GM03348 (cell line): ENCODE measurements around the gene GPR84.
A peak's percentile ranks its signal among the peaks of the same experiment; 100 is the strongest.

ENCODE experiments used
- DNase-seq: peaks from one replicate; pipeline ENCODE4 v3.0.0; 2012; ENCODE audit warnings: low spot score

The GPR84 gene

DNA sequence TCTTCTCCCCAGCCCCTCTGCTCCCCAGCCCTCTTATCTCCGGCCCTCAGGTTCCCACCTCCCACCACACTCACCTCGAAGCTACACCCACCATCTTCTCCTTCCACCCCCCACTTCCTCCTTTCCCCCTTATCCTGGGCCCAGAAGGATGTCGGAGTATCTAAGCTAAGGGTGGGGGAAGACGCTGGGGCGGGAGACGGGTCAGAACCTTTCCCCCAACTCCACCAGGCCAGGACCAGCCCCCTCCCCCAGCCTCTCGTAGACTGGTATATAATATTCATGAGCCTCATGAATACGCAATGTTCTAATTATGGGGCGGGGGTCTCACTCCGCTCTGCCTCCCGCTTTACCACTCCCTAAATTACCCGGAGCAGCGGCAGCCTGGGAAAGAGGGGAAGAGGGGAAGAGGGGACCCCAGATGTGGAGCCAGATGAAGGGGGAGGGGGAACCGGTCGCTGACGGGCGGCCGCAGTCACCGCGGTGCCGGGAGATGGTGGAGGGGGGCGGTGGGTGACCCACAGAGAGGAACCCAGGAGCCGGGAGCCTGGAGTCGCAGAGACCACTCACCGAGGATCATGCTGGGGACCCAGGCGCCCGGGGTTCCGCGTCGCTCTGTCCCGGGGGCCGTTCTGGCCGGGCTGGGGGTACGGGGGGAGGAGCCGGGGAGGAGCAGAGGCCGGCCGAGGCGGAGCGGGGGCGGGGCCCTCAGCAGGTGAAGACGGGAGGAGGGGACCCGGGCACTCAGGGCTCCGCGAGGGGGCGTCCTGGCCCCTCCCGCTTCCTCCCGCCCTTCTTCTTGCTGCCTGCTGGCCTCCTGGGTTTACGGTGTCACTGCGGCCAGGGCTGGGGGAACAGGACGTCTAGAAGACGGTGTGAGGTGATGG, 26.6 kb upstream of the GPR84 start:
- DNase-seq = no peak

- DNase-seq = no peak
These were observed 25.9 kb upstream of the GPR84 start for GRCh38 chr12:54390176-54390667.

DNA sequence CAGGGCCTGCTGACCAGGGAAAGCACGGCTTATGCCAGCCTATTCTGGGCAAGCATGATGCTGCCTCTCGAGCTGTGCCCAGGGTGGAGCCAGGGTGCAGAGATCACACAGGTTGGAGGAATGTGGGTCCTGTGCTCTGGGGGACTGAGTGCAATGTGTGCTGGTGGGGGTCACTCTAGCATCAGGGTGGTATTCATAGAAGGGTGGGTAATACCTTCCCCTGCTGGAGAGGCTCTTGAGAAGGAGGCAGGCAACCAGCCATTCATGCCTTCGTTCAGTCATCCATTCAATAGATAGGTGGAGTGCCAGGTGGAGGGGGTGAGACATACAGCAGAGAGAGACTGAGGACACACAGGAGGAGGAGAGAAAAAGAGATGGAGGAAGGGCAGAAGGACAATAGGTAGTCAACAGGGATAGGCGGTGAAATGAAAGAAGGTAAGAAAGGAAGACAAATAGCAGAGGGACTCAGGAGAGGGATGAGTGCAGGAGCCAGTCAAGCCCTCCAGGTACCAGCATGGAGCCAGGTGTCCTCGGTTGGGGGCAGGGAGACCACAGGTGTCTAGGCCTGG, 25.4 kb upstream of the GPR84 start:
- DNase-seq = no peak

DNA sequence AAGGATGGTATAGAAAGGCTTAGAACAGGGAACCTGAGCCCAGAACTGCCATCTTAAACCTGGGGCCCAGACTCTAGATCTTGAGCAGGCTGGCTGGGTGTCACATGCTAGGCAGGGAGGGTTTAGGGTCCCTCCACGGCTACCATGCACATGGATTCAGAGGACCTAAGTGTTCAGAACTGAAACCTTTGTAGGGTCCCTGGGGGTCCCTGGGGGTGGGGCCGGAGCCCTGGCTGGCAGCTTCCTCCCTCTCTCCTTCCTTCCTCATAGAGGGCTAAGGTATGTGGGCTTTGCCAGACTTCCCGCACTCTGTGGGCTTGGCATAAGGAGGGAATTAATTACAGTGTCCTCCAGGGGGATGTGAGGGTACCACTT, 24.8 kb upstream of the GPR84 start:
- no peak for DNase-seq

GRCh38 chr12:54388237-54389133, 24.2 kb upstream of the GPR84 start:
- no peak for DNase-seq

GRCh38 chr12:54387114-54387467, 22.8 kb upstream of the GPR84 start:
- DNase-seq = no peak

GRCh38 chr12:54386403-54387113, 22.3 kb upstream of the GPR84 start:
- no peak for DNase-seq

GRCh38 chr12:54385251-54385914, 21.1 kb upstream of the GPR84 start:
- DNase-seq = no peak

GRCh38 chr12:54384591-54385041, 20.3 kb upstream of the GPR84 start, which contains the start of gene ZNF385A:
TSS of gene ZNF385A (minus strand) at chr12:54384733. CDS start at chr12:54384514, 219 bp downstream.
- DNase-seq = no peak

DNA sequence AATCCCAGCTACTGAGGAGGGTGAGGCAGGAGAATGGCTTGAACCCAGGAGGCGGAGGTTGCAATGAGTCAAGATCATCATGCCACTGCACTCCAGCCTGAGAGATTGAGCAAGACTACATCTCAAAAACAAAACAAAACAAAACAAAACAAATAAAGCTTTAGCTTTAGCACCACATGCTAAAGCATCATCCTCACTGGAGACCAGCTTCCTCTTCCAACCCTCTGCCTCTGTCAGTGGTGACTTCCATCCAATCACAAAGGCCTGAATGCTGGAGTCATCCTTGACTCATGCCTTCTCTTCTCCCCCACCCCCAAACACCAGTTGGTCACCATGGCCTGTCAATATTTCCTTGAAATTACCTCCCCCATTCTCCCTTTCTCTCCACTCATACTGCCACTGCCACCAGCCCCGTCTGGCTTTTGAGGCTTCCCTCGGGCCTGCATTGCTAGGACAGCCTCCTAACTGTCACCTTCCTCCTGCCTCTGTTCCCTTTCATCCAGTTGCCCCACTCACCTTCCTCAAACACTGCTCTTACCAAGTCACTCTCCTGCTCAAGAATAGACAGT, 18.8 kb upstream of the GPR84 start:
- DNase-seq = peak; percentile 82

DNA sequence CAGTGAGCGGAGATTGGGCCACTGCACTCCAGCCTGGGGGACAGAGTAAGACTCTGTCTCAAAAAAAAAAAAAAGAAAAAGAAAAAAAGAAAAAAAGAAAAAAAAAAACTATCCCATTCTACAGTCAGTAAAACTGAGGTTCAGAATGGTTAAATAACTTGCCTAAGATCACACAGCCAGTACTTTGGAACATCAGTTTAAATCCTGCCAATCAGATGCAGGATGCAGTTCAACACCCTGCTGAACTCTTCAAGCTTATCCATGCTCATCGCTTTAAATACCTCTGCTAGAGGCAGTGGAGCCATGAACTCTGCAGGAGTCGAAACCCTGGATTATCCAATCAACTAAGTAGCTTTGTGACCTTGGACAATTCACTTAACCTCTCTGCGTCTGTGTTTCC, 16.9 kb upstream of the GPR84 start:
- DNase-seq = no peak

DNA sequence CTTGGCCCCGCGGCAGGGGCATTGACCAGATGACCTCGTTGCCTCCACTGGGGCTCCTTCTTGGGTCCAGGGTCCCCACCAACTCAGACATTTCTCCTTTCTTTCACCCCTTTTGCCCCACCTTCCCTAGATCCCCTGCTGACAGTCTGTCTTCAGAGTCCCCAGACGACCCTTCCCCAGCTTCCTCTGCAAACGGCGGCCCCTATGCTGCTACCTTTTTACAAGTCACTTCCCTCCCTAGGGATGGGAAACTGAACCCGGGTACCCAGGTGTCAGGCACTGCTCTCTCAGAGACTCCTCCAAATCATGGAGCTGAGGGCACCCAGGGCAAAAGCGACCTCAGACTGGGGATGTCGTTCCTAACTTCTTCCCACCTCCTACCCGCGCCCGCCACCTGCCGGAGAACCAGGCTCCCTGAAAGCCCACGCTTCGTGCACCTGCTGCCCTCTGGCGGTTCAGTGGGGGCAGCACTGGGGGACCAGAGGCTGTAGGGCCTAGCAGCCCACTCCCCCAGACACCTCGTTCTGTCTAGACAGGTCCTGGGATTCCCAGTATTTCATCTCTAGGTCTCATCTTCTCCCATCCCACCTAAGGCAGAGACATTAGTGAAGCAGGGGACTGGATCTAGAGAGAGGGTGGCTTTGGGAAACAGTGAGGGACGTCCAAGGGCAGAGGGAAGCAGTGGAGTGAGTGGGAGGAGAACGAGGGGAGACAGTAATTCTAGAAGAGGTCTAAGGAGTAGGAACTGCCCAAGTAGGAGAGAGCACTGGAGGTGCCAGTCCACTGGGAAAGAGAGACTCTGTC, 15.3 kb upstream of the GPR84 start:
- peak; percentile 95 for DNase-seq

GRCh38 chr12:54378796-54379397, 14.6 kb upstream of the GPR84 start:
- peak; percentile 94 for DNase-seq

- DNase-seq = no peak
These were observed 13.7 kb upstream of the GPR84 start for GRCh38 chr12:54377797-54378515.

DNA sequence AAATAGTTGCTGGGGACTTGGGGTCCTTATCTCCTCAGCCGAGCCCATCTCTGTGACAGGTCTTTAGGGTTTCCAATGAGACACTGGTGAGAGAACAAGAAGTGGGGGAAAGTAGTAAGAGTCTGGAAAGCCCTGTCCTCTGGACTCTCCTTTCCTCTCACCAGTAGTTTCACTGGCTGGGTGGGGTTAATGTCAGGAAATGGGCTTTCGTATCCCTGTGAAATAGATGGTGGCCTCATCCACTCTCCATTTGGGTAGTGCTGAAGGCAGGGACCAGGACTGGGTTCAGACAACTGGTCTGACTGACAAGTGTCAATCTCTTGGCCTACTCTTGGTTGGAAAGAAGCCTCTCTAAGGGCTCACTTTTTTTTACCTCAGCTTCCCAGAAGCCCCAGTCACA, 12.7 kb upstream of the GPR84 start:
- DNase-seq = no peak

- DNase-seq = no peak
These were observed 12.3 kb upstream of the GPR84 start for GRCh38 chr12:54376596-54376995.

- DNase-seq = no peak
These were observed 10.9 kb upstream of the GPR84 start for GRCh38 chr12:54375259-54375579.

GRCh38 chr12:54374562-54375258, 10.4 kb upstream of the GPR84 start:
- no peak for DNase-seq
